WTC11 (cell line): Measurements from ENCODE around the gene SERPINA4. TPM values are rescaled to one million over a fixed set of nuclear protein-coding genes. Genes with fewer than 3 reads are reported as not detected.
A peak's percentile ranks its signal among the peaks of the same experiment; 100 is the strongest.

Experiments
- ATAC-seq: fragments of 200-7000 bp; cut with Tn5 transposase; 2 replicates; pipeline ENCODE4 v1.10.0; 2021; ENCODE audit warnings: mild to moderate bottlenecking, moderate library complexity
- CTCF ChIA-PET: fragments of 300-600 bp; sonication (Branson Sonifier 250); formaldehyde crosslinking; loops from one replicate; lab custom pipeline; 2021; ENCODE audit warnings: antibody characterized with exemption; lab: Charles Lee
- POLR2A ChIA-PET: fragments of 350-600 bp; sonication (Branson Sonifier 250); formaldehyde crosslinking; loops from one replicate; lab custom pipeline; 2021; ENCODE audit warnings: antibody characterized with exemption; lab: Charles Lee
- DNase-seq: peaks from one replicate; pipeline ENCODE4 v3.0.0; 2021; ENCODE audit warnings: low spot score
- H3K27ac Mint-ChIP-seq: 2 replicates; pipeline ENCODE4 v1.8.0; 2021; ENCODE audit warnings: mixed read lengths
- H3K27me3 Mint-ChIP-seq: 2 replicates; pipeline ENCODE4 v1.8.0; 2021; ENCODE audit warnings: low read depth, mild to moderate bottlenecking, moderate library complexity, mixed read lengths
- H3K36me3 Mint-ChIP-seq: 2 replicates; pipeline ENCODE4 v1.8.0; 2021; ENCODE audit warnings: mixed read lengths
- H3K4me1 Mint-ChIP-seq: 2 replicates; pipeline ENCODE4 v1.8.0; 2022; ENCODE audit warnings: mixed read lengths
- H3K4me3 Mint-ChIP-seq: 2 replicates; pipeline ENCODE4 v1.8.0; 2021; ENCODE audit warnings: mild to moderate bottlenecking, moderate library complexity, mixed read lengths
- H3K9me3 Mint-ChIP-seq: 2 replicates; pipeline ENCODE4 v1.8.0; 2021; ENCODE audit warnings: mixed read lengths
- CBFB ChIP-seq: sonication (generic); formaldehyde crosslinking; IDR thresholded peaks from 2 replicates; pipeline ENCODE4 v1.8.1; 2022; ENCODE audit warnings: mild to moderate bottlenecking, low read depth, missing genetic modification reagents
- CREM ChIP-seq: sonication (generic); formaldehyde crosslinking; IDR thresholded peaks from 2 replicates; pipeline ENCODE4 v1.8.1; 2022; ENCODE audit warnings: mild to moderate bottlenecking, missing genetic modification reagents, moderate library complexity
- EMX1 ChIP-seq: fragments of 250-450 bp; sonication (Bioruptor Pico); IDR thresholded peaks from 2 replicates; pipeline ENCODE4 v1.8.0; 2021; ENCODE audit warnings: mild to moderate bottlenecking
- GABPB1 ChIP-seq: sonication (generic); formaldehyde crosslinking; IDR thresholded peaks from 2 replicates; pipeline ENCODE4 v1.8.1; 2023; ENCODE audit warnings: mild to moderate bottlenecking, missing genetic modification reagents
- GTF2I ChIP-seq: fragments of 250-450 bp; sonication (Bioruptor Pico); conservative IDR thresholded peaks from 2 replicates; pipeline ENCODE4 v1.4.0; 2021; ENCODE audit warnings: mild to moderate bottlenecking
- HMGA2 ChIP-seq: fragments of 250-450 bp; sonication (Bioruptor Pico); IDR thresholded peaks from 2 replicates; pipeline ENCODE4 v1.4.0; 2021; ENCODE audit warnings: mild to moderate bottlenecking, moderate library complexity
- JAZF1 ChIP-seq: fragments of 250-450 bp; sonication (Bioruptor Pico); IDR thresholded peaks from 2 replicates; pipeline ENCODE4 v1.9.0; 2021; ENCODE audit warnings: moderate library complexity, mild to moderate bottlenecking, inconsistent platforms
- JUN ChIP-seq: sonication (generic); formaldehyde crosslinking; IDR thresholded peaks from 2 replicates; pipeline ENCODE4 v1.8.0; 2023; ENCODE audit warnings: mild to moderate bottlenecking, missing genetic modification reagents
- NFATC4 ChIP-seq: fragments of 250-450 bp; sonication (Bioruptor Pico); IDR thresholded peaks from 2 replicates; pipeline ENCODE4 v1.9.0; 2021; ENCODE audit warnings: mild to moderate bottlenecking
- ZNF121 ChIP-seq: sonication (generic); formaldehyde crosslinking; IDR thresholded peaks from 2 replicates; pipeline ENCODE4 v1.8.0; 2023; ENCODE audit warnings: missing genetic modification reagents
- total RNA-seq: library from RNA; stranded (reverse); gene quantifications from 3 replicates; pipeline ENCODE4 v1.2.3, GENCODE V29; 2021
- TF ChIP-seq, protein P1 (sequence below): sonication (generic); formaldehyde crosslinking; IDR thresholded peaks from 2 replicates; pipeline ENCODE4 v1.8.0; 2022; ENCODE audit warnings: mild to moderate bottlenecking, missing genetic modification reagents
- TF ChIP-seq, protein P2 (sequence below): fragments of 250-450 bp; sonication (Bioruptor Pico); IDR thresholded peaks from 2 replicates; pipeline ENCODE4 v2.1.2; 2022; ENCODE audit warnings: mild to moderate bottlenecking, moderate library complexity
- TF ChIP-seq, protein P3 (sequence below): fragments of 200-600 bp; IDR thresholded peaks from 2 replicates; pipeline ENCODE4 v1.8.0; 2022; ENCODE audit warnings: antibody characterized with exemption
- TF ChIP-seq, protein P4 (sequence below): fragments of 250-450 bp; sonication (Bioruptor Pico); IDR thresholded peaks from 2 replicates; pipeline ENCODE4 v1.9.0; 2021; ENCODE audit warnings: mild to moderate bottlenecking, borderline replicate concordance
- TF ChIP-seq, protein P5 (sequence below): sonication (generic); formaldehyde crosslinking; IDR thresholded peaks from 2 replicates; pipeline ENCODE4 v1.8.0; 2023; ENCODE audit warnings: missing genetic modification reagents

Gene SERPINA4
- total RNA-seq, 1 experiment from 2014 or later = not detected

DNA sequence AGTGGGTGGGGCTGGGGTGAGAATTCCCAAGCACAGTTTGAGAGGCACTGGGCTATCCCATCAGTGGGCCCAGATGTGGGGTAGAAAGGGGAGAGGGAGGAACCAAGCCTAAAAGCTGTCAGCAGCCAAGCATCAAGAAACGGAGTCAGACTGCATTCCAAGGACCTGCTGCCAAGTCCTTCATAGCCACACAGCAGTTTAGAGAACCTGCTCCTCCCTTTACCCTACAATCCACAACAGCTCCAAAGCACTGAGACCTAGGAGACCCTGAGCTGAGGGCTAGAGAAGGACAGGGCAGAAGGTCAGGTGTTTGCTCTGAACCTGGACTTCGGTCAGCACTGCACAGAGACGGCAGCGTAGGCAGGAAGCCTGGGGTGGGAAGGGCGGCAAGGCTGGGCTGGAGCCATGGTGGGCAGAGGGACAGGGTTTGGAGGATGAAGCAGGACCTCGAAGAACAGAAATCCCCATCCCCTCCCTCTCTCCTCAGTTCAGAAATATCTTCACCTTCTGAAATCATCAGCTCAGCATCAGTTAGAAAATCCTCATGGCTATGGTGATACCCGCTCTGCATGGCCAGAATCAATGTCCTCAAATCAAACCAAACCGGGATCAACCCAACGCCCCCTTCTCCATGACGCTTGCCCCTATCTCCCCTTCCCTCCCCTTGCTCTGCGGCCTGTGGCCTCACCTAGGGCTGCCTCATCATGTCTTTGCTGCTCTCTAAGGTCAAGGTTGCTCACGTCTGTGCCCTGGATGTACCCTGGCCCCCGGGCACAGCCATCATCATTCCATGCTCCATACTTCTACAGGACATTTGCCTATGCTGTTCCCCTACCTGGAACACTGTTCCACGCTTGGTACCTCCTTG, 12.9 kb upstream of the SERPINA4 start:
- POLR2A ChIA-PET = interaction anchor here (1.2 kb wide), 1 partner anchor 62 kb away, joined by 4 read pairs; no protein-coding TSS in a partner anchor
- DNase-seq (no peak), ATAC-seq (no peak)
- CTCF ChIA-PET = interaction anchor here (0.5 to 2.7 kb wide), 34 partner anchors 9 to 1891 kb away, joined by 3 to 90 read pairs (median 4); partner anchors contain the start of gene SERPINA5
- no peaks in the 10 kb centered on the region; the same call in 1 of the 2 replicates for H3K27me3 Mint-ChIP-seq
- no peak overlapping the region for H3K27ac Mint-ChIP-seq
- H3K36me3 Mint-ChIP-seq = no peaks in the 10 kb centered on the region
- peaks cover 32% of the 10 kb centered on the region for H3K4me1 Mint-ChIP-seq
- peaks cover 13% of the 10 kb centered on the region for H3K9me3 Mint-ChIP-seq
- TF ChIP-seq GABPB1 (CRISPR knock-in tag) (0 out of 2 replicates have a peak, but pooled peaks have one; percentile 16), GTF2I (0 out of 2 replicates have a peak, but pooled peaks have one; percentile 15), JUN (no peak)
- no peak overlapping the region for H3K4me3 Mint-ChIP-seq

DNA sequence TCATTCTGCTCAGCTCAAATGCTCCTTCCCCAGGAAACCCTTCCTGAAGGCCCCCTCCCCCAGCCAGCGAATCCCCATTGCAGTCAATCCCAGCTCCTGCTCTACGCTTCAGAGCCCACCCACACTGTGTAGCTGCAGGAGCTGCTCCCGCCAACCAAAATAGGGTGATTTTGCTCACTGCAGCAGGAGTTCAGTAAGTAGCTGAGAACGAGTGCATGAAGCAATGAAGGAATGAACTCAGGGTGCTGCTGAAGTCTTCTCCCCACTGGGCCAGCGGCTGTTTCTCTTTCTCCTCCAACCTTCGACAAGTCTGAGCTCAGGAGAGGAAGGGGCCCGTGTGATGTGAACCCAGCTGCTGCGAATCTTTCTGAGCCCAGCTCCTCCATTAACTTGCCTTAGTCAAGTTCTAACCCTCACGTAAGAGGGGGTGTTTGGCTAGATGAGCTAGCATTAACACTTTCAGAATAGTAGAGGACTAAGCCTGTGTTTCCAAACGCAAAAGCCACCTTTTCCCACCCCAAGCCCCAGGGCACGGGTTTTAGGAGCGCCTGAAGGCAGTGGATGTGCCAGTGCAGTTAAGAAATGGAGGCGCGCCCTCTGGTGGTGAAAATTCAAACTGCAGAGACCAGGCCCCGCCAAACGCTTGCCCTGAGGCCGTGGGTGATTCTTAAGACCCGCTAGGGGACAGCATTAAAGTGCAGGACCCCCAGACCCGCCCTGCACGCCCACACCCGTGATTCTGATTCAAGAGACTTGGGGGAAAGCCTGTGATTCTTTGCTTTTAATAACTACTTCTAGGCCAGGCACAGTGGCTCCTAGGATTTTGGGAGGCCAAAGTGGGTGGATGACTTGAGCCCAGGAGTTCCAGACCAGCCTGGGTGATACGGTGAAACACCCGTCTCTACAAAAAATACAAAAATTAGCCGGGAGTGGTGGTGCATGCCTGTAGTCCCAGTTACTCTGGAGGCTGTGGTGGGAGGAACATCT, 11.9 kb upstream of the SERPINA4 start:
- ATAC-seq (peak; percentile 89), DNase-seq (peak; percentile 92)
- H3K4me1 Mint-ChIP-seq = peaks cover 25% of the 10 kb centered on the region
- no peak overlapping the region for H3K4me3 Mint-ChIP-seq
- TF ChIP-seq, protein P1, sequence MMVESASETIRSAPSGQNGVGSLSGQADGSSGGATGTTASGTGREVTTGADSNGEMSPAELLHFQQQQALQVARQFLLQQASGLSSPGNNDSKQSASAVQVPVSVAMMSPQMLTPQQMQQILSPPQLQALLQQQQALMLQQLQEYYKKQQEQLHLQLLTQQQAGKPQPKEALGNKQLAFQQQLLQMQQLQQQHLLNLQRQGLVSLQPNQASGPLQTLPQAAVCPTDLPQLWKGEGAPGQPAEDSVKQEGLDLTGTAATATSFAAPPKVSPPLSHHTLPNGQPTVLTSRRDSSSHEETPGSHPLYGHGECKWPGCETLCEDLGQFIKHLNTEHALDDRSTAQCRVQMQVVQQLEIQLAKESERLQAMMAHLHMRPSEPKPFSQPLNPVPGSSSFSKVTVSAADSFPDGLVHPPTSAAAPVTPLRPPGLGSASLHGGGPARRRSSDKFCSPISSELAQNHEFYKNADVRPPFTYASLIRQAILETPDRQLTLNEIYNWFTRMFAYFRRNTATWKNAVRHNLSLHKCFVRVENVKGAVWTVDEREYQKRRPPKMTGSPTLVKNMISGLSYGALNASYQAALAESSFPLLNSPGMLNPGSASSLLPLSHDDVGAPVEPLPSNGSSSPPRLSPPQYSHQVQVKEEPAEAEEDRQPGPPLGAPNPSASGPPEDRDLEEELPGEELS (CRISPR knock-in tag) = no peak
- TF ChIP-seq, protein P2, sequence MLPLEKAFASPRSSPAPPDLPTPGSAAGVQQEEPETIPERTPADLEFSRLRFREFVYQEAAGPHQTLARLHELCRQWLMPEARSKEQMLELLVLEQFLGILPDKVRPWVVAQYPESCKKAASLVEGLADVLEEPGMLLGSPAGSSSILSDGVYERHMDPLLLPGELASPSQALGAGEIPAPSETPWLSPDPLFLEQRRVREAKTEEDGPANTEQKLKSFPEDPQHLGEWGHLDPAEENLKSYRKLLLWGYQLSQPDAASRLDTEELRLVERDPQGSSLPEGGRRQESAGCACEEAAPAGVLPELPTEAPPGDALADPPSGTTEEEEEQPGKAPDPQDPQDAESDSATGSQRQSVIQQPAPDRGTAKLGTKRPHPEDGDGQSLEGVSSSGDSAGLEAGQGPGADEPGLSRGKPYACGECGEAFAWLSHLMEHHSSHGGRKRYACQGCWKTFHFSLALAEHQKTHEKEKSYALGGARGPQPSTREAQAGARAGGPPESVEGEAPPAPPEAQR (CRISPR knock-in tag) = no peak
- TF ChIP-seq EMX1 (CRISPR knock-in tag) (no peak), ZNF121 (no peak), JAZF1 (no peak)
- TF ChIP-seq, protein P3, sequence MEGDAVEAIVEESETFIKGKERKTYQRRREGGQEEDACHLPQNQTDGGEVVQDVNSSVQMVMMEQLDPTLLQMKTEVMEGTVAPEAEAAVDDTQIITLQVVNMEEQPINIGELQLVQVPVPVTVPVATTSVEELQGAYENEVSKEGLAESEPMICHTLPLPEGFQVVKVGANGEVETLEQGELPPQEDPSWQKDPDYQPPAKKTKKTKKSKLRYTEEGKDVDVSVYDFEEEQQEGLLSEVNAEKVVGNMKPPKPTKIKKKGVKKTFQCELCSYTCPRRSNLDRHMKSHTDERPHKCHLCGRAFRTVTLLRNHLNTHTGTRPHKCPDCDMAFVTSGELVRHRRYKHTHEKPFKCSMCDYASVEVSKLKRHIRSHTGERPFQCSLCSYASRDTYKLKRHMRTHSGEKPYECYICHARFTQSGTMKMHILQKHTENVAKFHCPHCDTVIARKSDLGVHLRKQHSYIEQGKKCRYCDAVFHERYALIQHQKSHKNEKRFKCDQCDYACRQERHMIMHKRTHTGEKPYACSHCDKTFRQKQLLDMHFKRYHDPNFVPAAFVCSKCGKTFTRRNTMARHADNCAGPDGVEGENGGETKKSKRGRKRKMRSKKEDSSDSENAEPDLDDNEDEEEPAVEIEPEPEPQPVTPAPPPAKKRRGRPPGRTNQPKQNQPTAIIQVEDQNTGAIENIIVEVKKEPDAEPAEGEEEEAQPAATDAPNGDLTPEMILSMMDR = peak; percentile 98
- peaks cover 22% of the 10 kb centered on the region for H3K9me3 Mint-ChIP-seq
- H3K27me3 Mint-ChIP-seq = no peaks in the 10 kb centered on the region; the same call in 1 of the 2 replicates
- POLR2A ChIA-PET = interaction anchor here (1.2 kb wide), 1 partner anchor 63 kb away, joined by 4 read pairs; no protein-coding TSS in a partner anchor
- CTCF ChIA-PET = interaction anchor here (0.6 to 2.7 kb wide), 38 partner anchors 8 to 417 kb away, joined by 3 to 90 read pairs (median 4); partner anchors contain the start of gene SERPINA5
- H3K36me3 Mint-ChIP-seq = 0 out of 2 replicates have a peak, but pooled peaks cover under 1% of the 10 kb centered on the region
- H3K27ac Mint-ChIP-seq = no peak overlapping the region

DNA sequence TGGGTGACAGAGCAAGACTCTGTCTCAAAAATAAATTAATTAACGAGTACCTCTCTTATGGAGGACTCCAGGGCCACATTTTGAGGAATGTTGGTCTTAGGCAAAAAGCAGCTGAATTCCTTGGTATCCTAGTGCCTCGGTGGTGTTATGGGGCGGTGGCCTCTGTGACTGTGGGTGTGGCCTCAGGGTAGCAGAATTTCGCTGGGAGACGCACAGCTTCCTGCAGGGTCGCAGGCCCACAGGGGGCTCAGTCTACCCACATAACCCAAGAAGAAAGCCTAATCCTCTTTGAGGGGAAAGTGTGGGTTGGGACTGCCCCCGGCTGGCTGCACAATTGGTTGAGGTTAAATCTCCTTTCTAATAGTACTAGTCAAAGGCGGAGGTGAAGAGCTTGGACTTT, 11.2 kb upstream of the SERPINA4 start:
- no peaks in the 10 kb centered on the region; the same call in 1 of the 2 replicates for H3K27me3 Mint-ChIP-seq
- POLR2A ChIA-PET = no interaction called here
- H3K27ac Mint-ChIP-seq = no peak overlapping the region
- peaks cover 8% of the 10 kb centered on the region; the same call in 1 of the 2 replicates for H3K36me3 Mint-ChIP-seq
- peaks cover 18% of the 10 kb centered on the region for H3K4me1 Mint-ChIP-seq
- CTCF ChIA-PET = interaction anchor here (0.6 to 2.7 kb wide), 11 partner anchors 10 to 418 kb away, joined by 3 to 90 read pairs (median 5); no protein-coding TSS in a partner anchor
- H3K9me3 Mint-ChIP-seq = peaks cover 29% of the 10 kb centered on the region
- peak; percentile 26 for DNase-seq
- peak; percentile 54 for ATAC-seq
- TF ChIP-seq, protein P4, sequence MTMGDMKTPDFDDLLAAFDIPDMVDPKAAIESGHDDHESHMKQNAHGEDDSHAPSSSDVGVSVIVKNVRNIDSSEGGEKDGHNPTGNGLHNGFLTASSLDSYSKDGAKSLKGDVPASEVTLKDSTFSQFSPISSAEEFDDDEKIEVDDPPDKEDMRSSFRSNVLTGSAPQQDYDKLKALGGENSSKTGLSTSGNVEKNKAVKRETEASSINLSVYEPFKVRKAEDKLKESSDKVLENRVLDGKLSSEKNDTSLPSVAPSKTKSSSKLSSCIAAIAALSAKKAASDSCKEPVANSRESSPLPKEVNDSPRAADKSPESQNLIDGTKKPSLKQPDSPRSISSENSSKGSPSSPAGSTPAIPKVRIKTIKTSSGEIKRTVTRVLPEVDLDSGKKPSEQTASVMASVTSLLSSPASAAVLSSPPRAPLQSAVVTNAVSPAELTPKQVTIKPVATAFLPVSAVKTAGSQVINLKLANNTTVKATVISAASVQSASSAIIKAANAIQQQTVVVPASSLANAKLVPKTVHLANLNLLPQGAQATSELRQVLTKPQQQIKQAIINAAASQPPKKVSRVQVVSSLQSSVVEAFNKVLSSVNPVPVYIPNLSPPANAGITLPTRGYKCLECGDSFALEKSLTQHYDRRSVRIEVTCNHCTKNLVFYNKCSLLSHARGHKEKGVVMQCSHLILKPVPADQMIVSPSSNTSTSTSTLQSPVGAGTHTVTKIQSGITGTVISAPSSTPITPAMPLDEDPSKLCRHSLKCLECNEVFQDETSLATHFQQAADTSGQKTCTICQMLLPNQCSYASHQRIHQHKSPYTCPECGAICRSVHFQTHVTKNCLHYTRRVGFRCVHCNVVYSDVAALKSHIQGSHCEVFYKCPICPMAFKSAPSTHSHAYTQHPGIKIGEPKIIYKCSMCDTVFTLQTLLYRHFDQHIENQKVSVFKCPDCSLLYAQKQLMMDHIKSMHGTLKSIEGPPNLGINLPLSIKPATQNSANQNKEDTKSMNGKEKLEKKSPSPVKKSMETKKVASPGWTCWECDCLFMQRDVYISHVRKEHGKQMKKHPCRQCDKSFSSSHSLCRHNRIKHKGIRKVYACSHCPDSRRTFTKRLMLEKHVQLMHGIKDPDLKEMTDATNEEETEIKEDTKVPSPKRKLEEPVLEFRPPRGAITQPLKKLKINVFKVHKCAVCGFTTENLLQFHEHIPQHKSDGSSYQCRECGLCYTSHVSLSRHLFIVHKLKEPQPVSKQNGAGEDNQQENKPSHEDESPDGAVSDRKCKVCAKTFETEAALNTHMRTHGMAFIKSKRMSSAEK (CRISPR knock-in tag) = no peak
- TF ChIP-seq GTF2I (no peak), CBFB (CRISPR knock-in tag) (no peak), NFATC4 (CRISPR knock-in tag) (no peak), HMGA2 (no peak), CREM (no peak)
- TF ChIP-seq, protein P2 (CRISPR knock-in tag) = no peak
- TF ChIP-seq, protein P5, sequence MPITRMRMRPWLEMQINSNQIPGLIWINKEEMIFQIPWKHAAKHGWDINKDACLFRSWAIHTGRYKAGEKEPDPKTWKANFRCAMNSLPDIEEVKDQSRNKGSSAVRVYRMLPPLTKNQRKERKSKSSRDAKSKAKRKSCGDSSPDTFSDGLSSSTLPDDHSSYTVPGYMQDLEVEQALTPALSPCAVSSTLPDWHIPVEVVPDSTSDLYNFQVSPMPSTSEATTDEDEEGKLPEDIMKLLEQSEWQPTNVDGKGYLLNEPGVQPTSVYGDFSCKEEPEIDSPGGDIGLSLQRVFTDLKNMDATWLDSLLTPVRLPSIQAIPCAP (CRISPR knock-in tag) = no peak
- TF ChIP-seq, all 79 proteins: peak for 0
- H3K4me3 Mint-ChIP-seq = no peak overlapping the region
